Peyer's patch (tissue), 4 donors: ENCODE measurements around the gene SCRN3.
"Not testable (repeated sequence)": the region's sequence is repeated elsewhere in the genome, so short reads cannot be mapped to it uniquely, and the experiment has no call there.

Source experiments
- POLR2A ChIP-seq, 2 donors: fragments of 450-650 bp; IDR thresholded peaks; one replicate each; pipeline ENCODE4 v1.5.1; 2017; ENCODE audit warnings: antibody characterized with exemption in 2 of 2, mild to moderate bottlenecking in 2 of 2, moderate library complexity in 2 of 2
- TF ChIP-seq, protein P1 (sequence below), 6 experiments: fragments of 450-650 bp in 4 of 6; fragments of 200-600 bp in 2 of 6; sonication (generic) in 1 of 6; IDR thresholded peaks; one replicate each; pipeline ENCODE4 v1.5.1; 2017 to 2019; ENCODE audit warnings: antibody characterized with exemption in 6 of 6, mild to moderate bottlenecking in 3 of 6, moderate library complexity in 1 of 6

- TF ChIP-seq, protein P1, sequence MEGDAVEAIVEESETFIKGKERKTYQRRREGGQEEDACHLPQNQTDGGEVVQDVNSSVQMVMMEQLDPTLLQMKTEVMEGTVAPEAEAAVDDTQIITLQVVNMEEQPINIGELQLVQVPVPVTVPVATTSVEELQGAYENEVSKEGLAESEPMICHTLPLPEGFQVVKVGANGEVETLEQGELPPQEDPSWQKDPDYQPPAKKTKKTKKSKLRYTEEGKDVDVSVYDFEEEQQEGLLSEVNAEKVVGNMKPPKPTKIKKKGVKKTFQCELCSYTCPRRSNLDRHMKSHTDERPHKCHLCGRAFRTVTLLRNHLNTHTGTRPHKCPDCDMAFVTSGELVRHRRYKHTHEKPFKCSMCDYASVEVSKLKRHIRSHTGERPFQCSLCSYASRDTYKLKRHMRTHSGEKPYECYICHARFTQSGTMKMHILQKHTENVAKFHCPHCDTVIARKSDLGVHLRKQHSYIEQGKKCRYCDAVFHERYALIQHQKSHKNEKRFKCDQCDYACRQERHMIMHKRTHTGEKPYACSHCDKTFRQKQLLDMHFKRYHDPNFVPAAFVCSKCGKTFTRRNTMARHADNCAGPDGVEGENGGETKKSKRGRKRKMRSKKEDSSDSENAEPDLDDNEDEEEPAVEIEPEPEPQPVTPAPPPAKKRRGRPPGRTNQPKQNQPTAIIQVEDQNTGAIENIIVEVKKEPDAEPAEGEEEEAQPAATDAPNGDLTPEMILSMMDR (IDR thresholded peaks at IDR 0.05): not testable (repeated sequence)
- not testable (repeated sequence) for TF ChIP-seq POLR2A (IDR thresholded peaks at IDR 0.05)
These were observed 6.8 kb upstream of the SCRN3 start for GRCh38 chr2:174388706-174389105.
